ENCODE data around the gene DAAM1.

DNA sequence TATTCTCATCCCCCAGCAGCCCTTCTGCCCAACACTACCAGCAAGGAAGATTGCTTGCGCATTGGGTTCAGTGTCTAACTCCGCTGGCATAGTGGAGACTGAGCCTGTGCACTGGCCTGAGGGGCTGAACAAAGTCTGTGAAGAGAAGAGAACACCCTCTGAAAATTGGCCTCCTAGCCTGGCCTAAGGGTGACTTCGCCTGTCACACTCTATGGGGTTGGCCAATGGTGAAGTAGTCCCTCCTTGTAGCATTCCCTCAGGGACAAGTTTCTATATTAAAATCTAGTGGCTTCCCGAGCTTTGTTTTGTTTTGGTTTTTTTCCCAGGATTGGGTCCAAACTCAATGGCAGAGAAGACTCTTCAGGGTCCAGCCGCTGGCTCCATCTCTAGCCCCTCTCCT is 49.1 kb upstream of the DAAM1 start:
- TF ChIP-seq, protein P1, sequence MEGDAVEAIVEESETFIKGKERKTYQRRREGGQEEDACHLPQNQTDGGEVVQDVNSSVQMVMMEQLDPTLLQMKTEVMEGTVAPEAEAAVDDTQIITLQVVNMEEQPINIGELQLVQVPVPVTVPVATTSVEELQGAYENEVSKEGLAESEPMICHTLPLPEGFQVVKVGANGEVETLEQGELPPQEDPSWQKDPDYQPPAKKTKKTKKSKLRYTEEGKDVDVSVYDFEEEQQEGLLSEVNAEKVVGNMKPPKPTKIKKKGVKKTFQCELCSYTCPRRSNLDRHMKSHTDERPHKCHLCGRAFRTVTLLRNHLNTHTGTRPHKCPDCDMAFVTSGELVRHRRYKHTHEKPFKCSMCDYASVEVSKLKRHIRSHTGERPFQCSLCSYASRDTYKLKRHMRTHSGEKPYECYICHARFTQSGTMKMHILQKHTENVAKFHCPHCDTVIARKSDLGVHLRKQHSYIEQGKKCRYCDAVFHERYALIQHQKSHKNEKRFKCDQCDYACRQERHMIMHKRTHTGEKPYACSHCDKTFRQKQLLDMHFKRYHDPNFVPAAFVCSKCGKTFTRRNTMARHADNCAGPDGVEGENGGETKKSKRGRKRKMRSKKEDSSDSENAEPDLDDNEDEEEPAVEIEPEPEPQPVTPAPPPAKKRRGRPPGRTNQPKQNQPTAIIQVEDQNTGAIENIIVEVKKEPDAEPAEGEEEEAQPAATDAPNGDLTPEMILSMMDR (IDR thresholded peaks at IDR 0.05), result no peak
- TF ChIP-seq POLR2A (IDR thresholded peaks at IDR 0.05), result no peak

Data from thyroid gland (tissue), 4 donors.